HG03039 (cell line): ENCODE measurements around the gene STAT5B.
"Not testable (repeated sequence)": the region's sequence is repeated elsewhere in the genome, so short reads cannot be mapped to it uniquely, and the experiment has no call there.

Source experiments
- ATAC-seq: cut with Tn5 transposase; IDR thresholded peaks from one replicate; pipeline ENCODE4 v1.9.1; 2021; ENCODE audit warnings: mild to moderate bottlenecking, moderate library complexity; ENCODE audit not compliant: unreplicated experiment

The STAT5B gene

DNA sequence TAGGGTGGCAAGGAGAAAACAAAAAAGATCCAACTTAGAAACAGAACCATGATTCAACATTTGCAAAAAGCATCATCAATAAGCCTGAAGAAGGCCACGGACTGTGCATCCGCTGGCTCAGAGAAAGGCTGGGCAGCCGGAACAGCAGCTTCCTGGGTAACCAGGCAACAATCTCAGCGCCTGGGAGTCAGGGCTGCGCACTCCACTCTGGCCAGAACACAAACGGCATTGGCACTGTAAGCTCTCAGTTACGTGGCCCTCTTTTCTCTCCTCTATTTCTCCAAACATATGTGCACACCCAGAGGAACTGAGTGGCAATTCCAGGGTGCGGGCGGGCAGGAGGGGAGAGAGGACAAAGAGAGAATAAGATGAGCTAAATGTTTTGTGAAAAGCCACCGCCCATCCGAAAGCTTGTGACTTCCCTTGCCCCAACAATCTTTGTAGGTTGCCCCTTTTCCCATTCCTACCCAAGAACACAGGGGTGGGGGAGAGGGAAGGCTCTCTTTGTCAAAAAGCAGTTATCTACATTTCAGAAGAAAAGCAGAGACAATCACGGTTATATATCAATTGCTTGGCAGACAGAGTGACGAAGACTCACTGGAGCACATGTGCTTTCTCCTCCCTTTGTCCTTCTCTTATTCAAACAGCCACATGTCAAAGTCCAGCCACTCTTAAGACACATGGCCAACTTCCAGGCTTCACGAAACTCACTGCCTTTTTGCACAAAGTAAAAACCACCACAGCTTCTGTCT, 75.3 kb downstream of the STAT5B start:
- no peak for ATAC-seq

DNA sequence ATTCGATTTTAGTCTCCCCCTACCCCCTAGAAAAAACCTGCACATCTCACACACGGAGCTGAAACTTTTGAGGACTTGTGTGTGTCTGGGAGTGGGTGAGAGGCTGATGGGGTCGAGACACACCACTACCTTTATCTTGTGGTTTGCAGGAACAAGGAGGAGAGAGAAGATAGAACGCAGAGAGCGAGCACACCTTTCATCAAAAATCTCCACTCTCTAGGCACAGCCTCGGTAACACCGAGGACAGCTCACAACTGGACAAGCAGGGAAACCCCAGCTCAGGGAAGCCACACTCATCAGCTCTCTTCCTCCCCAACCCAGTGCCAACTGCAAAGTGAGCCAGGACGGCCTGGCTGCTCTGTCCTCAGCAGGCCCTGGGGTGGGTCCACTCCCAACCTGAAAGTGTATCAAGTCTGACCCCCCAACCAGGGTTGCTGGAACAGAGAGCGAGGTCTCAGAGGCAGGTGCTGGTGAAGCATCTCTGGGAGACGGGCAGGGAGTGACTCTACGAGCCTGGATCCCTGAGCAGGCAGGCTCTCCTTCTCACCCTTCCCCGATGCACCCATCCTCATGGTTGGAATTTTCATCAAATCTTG, 76.7 kb downstream of the STAT5B start:
- no peak for ATAC-seq

DNA sequence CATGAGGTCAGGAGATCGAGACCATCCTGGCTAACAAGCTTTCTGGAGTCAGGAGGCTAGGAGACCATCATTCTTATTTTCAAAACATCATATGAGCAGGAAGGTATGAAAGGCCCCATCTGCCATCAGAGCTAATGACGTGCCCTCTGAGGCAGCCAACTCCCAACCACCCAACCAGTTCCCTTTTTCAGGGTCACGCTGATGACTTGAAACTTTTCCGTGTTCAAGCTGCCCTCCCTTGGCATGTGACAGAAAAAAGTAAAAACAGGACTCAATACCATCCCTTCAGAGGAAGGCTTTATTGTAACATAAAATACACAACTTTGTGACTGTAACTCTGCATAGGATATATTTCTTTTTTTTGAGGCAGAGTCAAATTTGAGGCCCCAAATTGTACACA, 77.3 kb downstream of the STAT5B start:
- no peak for ATAC-seq

DNA sequence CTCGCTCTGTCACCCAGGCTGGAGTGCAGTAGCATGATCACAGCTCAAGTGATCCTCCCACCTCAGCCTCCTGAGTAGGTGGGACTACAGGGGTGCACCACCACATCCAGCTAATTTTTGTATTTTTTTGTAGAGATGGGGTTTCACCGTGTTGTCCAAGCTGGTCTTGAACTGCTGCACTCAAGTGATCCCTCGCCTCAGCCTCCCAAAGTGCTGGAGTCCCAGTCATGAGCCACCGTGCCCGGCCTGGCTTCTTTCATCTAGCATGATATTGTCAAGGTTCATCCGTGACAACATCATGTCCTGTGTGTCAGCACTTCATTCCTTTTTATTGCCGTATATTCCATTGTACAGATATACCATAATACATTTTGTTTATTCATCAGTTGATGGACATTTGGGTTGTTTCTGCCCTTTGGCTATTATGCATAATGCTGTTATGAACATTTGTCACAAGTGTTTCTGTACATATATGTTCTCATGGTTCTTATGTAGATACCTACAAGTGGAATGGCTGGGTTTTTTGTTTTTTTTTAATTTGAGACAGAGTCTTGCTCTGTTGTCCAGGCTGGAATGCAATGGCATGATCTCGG, 78.5 kb downstream of the STAT5B start:
- ATAC-seq, result no peak

DNA sequence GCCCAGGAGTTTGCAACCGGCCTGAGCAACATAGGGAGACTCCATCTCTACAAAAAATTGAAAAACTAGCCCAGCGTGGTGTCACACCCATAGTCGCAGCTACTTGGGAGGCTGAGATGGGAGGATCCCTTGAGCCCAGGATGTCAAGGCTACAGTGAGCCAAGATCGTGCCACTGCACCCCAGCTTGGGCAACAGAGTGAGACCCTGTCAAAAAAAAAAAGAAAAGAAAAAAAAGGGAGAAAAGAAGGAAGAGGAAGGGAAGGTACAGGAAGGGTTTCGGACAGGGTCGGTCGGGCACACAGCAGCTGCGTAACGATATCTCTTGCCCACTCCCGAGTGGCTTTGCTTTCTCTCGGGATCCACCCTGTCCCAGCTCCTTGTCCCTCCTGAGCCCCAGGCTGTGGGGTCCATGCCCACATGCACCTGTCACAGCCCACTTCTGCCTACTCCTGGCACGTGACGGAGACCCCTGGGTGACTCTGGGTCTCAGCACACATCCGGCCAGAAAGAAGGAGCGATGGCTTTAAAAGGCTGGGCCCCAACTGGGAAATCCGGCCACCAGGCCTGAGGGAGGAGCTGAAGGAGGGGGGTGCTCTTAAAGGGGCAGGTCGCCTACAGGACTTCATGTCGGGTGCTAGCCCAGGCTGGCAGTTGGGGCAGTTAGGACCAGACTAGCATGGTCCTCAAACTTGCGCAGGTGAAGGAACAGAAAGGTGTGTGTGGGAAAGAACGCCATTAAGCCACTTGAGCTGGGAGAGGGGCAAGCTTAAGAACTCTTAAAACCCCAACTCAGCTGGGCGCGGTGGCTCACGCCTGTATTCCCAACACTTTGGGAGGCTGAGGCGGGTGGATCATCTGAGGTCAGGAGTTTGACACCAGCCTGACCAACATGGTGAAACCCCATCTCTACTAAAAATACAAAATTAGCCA, 82.0 kb downstream of the STAT5B start, which contains the start of gene GHDC:
TSS of gene GHDC (minus strand) at position 526 of the 931 bp plus-strand sequence. CDS start 913 bp downstream, outside the sequence.
- peak; percentile 65 for ATAC-seq

DNA sequence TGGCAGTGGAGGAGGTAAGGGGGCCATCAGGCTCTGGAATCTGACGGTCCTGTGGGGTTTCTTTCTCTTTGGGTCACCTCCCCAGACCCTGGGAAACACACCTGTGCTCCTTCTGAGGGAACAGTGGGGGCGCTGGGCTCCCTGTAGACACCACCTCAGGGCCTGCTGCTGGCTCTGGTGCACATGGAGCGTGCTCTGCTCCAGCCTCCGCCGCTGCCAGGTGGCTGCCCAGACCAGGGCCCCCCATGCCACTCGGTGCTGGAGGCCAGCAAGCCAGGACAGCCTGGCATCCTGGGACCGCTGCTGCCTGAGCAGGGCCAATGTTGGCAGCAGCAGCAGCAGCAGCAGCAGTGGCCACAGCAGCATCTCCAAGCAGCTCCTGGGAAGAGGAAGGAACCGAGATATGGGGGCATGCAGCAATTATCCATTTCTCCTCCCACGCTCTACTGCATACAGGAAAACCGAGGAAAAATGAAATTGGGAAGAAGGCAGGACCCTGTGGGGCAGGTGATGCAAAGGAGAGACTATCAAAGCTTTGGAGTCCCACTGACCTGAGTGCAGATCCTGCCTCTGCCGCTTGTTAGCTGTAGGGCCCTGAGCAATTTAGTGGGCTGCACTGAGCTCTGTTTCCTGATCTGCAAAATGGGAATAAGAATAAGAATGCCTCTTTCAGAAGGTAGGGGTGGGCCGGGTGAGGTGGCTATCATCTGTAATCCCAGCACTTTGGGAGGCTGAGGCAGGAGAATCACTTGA, 82.8 kb downstream of the STAT5B start:
- ATAC-seq, result no peak

DNA sequence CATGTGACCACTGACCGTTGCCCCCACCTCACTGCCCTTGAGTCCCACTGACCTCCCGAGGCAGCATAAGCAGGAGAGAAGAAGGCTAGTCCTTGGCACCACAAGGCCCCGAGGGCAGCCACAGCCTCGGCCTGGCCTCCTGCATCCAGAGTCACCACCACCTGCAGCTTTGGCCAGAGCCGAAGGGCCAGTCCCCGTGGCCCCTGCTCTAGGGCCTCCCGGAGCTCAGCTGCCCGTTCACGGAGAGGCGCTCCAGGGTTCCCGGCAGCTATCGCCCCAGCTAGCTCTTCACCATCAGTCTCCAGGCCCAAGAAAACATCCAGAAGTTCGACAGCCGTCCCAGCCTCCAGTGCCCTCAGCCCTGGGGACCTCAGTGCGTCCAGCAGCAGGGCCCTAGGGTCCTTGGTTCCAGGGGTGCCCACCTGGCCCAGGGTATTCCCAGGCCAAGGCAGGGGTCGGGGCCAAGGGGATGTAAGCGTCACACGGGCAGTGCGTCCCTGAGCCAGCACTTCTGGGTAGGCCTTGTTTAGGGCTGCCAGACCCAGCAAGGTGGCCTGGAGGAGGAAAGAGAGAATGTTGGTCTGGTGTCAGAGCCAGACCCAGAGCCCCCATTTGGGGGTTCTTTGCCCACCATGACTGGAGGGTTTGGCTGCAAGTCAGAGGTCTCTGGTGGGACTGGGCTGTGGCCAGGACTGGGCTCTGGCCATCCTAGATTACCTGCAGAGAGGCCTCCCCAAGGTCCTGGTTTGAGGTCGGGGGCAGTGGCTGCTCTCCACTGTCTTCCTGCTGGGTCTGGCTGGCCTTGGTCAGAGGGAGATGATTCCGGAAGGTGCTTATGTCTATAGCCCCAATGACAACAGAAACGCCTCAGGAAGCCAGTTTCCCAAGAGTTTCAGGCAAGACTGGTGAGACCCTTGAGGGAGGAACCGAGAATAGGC, 83.7 kb downstream of the STAT5B start:
- no peak for ATAC-seq

DNA sequence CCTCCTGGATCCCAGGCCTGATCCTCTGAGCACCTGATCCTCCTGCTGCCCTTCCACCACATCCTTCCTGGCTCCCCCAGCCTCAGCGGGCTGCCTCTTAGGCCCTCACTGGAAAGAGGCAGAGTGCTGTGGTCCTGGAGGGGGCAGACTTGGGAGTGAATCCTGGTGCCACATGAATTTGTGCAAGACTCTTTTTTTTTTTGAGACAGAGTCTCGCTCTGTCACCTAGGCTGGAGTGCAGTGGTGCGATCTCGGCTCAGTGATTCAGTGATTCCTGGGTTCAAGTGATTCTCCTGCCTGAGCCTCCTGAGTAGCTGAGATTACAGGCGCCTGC, 84.9 kb downstream of the STAT5B start:
- ATAC-seq, result no peak

DNA sequence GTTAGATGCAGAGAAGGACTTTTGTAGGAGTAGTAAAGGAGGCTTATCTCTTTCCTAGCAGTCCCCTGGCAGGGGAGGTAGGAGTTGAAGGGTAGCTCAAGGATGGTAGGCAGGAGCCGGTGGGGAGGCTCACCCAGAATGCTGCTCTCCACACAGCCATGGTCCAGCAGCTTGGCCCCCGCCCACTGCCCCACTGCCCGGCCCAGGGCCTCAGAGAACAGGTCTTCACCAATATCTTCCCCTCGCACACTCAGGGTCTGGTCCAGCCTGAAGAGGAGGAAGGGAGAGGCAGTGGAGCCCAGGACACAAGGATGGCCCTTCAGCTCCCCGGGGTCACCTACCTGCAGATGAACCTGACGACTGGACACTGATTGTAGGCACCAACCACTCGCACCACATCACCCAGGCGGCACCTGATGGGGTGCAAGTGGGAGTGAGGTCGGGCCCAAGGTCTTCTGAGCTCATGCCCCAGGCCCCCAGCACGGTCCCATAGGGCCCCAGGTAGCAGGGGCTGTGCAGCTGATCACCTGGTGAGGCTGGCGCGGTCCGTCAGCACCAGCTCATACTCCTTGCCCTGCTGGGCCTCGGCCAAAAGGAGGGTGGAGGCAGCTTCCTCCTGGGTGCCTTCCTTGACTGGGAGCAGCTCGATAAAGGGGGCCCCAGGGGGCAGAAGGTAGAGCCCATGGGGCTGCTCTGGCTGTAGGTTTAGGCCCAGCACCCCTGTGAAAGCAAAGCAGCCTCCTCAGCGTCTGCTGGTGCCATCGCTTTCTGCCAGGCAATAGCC, 85.5 kb downstream of the STAT5B start:
- no peak for ATAC-seq

DNA sequence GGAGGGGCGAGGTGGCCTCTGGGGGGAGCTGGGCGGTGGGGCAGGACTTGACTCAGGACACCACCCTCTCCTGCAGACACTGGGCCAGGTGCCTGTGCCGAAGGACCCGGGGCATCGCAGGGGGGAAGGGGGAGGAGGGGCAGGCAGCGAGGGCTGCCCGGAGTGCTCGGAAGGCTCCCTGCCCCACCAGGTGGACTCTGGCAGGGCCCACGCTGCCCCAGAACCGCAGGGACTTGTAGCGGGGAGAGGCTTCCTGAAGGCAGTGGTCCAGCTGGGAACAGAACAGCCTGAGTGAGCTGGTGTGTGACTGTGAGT, 86.6 kb downstream of the STAT5B start:
- no peak for ATAC-seq

DNA sequence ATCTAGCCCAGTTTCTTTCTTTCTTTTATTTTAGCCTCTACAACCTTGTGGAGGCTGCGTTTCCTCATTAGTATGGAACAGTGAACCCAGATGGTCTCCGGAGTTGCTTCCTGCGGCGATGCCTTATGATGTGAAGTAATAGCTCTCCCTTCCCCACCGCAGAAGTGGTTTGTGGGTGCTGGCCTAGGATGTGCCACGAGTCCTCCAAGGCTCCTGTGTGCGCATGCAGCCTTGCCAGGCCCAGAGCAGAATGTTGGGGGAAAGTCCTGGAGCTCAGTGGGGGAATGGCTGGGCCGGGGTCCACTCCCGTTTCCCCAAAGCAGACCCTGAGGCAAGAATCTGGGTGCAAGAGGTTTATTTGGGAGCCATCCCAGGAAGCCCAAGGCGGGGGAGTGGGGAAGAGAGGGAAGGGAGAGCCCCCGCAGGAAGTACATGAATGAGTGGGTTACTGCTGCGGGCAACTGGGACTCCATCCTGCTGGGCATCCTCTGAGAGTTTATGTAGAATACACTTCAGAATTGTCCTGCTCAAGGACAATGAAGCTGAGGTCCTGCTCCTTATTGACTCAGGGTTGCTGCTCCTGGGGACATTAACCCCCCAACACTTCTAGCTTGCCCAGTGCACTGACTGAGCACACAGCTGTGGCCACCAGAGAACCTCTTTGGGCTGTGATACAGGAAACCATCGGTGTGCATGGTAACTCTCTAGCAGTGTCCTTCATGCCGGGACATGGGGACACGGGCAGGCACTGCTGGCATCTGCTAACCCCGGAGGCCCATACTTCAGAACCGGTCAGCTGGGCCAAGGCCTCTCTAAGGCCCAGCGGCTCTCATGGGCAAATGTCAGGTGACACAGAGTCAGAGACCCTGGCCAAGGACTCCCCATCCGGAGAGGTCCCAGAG, 87.2 kb downstream of the STAT5B start:
- ATAC-seq, result no peak

DNA sequence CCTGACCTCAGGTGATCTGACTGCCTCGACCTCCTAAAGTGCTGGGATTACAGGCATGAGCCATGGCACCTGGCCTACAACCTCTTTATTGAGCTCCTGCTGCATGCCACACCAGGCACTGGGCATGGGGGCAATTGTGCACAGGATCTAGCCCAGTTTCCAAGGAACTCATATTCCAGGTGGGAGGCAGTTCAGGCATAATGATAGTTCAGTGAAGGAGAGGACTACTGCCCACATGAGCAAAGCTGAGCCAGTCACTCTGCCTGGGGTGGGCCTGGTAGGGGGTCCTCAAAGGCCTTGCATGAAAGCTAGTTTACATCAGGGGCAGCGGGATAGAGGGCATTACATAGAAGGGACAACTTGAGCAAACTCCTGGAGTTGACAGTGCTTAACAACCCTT, 88.4 kb downstream of the STAT5B start:
- no peak for ATAC-seq

DNA sequence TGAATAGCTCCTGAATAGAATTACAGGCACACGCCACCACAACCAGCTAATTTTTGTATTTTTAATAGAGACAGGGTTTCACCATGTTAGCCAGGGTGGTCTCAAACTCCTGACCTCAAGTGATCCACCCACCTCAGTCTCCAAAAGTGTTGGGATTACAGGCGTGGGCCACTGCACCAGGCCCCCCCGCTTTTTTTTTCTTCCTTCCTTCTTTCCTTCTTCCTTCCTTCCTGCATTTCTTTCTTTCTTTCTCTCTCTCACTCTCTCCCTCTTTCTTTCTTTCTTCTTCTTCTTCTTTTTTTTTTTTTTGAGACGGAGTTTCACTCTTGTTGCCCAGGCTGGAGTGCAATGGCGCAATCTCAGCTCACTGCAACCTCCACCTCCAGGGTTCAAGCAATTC, 90.0 kb downstream of the STAT5B start:
- ATAC-seq, result not testable (repeated sequence)

DNA sequence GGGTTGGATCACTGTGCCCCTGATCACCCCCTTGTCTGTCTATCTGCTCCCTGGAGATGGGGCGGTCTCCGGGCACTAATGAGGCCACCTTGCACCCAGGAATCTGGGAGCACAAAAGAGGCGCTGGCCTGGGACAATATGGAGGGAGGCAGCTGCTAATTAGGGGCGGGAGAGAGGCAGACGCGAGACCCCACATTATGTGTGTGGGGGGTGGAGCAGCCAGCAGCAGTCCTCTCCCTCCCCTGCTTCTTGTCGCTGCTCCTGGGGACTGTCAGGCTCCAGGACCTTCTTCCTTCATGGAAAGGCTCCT, 90.6 kb downstream of the STAT5B start:
- ATAC-seq, result no peak

DNA sequence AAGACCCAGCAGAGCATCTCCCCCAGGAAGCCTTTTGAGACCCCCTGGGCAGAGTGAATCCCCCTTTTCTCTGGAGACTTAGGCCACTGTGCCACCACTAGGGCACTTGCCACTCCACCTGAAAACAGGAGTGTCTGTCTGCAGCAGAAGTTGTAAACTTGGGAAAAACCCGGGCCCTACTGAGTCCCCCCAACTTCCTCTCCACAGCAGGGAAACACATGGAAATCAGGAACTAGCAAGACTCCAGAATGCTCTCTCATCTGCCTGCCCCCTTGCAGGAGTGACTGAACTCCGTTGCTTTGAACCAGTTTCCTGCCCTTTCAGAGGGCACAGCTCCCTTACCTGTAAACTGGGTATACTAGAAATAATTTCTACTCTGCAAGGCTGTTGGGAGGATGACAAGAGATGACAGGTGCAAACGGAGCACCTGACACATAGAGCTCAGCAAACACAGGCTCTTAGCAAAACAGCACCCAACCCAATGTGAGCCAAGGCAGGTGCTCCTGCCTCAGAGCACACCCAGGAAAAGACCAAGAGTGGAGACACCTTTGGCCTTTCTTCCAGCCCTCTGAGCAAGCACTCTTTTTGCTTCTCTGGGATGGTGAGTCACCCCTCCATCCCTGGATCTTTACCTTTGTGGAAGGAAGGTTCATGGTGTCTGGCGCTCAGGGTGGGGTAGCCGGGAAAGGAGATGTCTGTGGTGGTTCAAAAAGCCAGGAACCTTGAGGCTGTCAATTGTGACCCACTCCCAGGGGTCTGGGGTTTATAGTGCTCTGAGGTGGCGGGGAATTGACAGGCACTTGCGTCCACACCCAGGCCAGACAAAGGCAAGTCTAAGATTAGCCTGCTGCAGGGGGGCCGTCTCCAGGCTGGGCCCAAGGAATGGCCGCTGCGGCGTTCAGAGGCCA, 91.2 kb downstream of the STAT5B start, which contains the start of gene HCRT:
TSS of gene HCRT (minus strand) at position 740 of the 908 bp plus-strand sequence. CDS start at position 653, 87 bp downstream.
- ATAC-seq, result no peak

DNA sequence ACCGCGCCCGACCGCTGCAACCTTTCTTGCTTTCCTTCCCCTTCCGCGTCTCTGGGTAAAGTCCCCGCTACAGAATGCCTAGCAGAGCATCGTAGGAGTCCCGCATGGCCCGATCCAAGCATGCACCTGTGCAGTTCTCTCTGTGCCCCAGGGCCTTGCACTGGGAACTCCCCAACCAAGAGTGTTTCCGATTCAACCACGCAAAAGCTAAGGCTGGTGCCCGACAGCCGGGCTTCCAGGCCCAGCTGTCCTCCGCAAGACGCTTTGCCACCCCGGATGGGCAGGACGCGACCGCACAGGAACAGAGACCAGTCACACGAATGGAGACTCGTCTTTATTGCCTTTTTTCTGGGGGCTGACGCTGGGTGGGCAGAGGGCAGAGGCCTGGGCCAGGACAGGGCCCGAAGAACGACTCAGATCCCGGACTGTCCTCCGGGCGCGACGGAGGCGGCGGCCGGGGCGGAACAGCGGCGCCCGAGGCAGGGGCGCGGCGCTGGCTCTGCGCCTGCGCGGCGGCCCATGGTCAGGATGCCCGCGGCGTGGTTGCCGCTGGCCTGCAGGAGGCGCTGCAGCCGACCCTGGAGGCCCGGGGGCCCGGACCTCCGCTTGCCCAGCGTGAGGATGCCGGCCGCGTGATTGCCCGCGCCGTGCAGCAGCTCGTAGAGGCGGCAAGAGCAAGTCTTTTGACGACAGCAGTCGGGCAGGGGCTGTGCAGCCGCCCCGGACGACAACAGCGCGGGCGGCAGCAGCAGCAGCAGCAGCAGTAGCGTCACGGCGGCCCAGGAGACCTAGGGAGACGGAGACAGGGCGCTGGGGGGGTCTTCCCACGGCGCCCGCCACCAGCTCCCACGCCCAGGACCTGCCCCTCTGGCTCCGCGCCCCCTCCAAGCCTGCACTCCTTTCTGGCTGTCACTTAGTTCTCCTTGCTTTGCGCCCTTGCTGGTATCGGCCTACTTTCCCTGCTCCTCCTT, 92.2 kb downstream of the STAT5B start:
- ATAC-seq, result no peak
